22Rv1 (cell line): ENCODE data around the gene CRMP1.

Source experiments
- CTCF ChIP-seq: fragments of 450-650 bp; IDR thresholded peaks from 2 replicates; pipeline ENCODE4 v1.5.1; 2017; ENCODE audit warnings: mild to moderate bottlenecking
- ZFX ChIP-seq: fragments of 450-650 bp; IDR thresholded peaks from 2 replicates; pipeline ENCODE4 v1.6.1; 2017; ENCODE audit warnings: antibody characterized with exemption, borderline replicate concordance

DNA sequence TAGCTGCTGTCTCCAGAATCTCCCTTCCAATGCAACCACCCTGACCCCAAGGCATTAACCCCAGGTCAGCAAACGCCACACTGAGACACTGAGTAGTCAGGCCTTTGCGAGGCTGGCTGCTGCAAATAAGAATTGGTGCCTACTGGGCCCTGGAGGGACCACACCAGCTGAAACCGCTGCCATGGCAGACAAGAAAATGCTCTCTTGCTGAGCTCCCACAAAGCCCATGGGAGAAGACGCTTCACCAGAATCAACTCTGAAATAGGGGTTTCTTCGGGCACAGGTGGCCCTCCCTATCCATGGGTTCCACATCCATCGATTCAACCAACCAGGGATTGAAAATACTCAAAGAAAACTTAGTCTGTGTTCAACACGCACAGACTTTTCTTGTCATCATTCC lies 26.7 kb upstream of the CRMP1 start:
- TF ChIP-seq CTCF (no peak), ZFX (no peak)
